ENCODE measurements around the gene AHDC1. TPM values are rescaled to one million over a fixed set of nuclear protein-coding genes. Genes with fewer than 3 reads are reported as not detected.

The AHDC1 gene
- total and polyA plus RNA-seq, 2 experiments from 2014 or later, result 13.3 to 14.4 TPM

GRCh38 chr1:27648602-27649305, 44.8 kb upstream of the AHDC1 start:
- H4K20me1 ChIP-seq (ENCODE audit: insufficient read depth, poor library complexity, severe bottlenecking), result no peaks in the 10 kb centered on the region
- H3K4me1 ChIP-seq (ENCODE audit: insufficient read depth), result peaks cover 9% of the 10 kb centered on the region
- no peak overlapping the region for H3K4me2 ChIP-seq
- no peaks in the 10 kb centered on the region for H3K36me3 ChIP-seq (replicated peaks; ENCODE audit: insufficient read depth, low read depth)
- H3K79me2 ChIP-seq, result no peaks in the 10 kb centered on the region
- H2AFZ ChIP-seq, result no peak overlapping the region
- no peaks in the 10 kb centered on the region for H3K9me3 ChIP-seq (ENCODE audit: low read depth)
- H3K9me2 ChIP-seq (replicated peaks; ENCODE audit: insufficient read depth), result no peaks in the 10 kb centered on the region
- H3K27ac ChIP-seq, result no peak overlapping the region
- DNase-seq (ENCODE audit: low spot score), result no peak
- TF ChIP-seq EZH2 (IDR thresholded peaks at IDR 0.05; ENCODE audit: borderline replicate concordance) (no peak), EZH2phosphoT487 (IDR thresholded peaks at IDR 0.05; ENCODE audit: low read depth, severe bottlenecking, unreplicated experiment) (no peak), CTCF (IDR thresholded peaks at IDR 0.05; ENCODE audit: poor library complexity) (no peak)
- H3K27me3 ChIP-seq, result no peaks in the 10 kb centered on the region
- no peak overlapping the region for H3K4me3 ChIP-seq
- 92% methylated on average over 6 of the region's 6 CpGs for WGBS (ENCODE audit: low lambda C conversion rate, missing lambda C conversion rate)

- Histone ChIP-seq H3K27ac (no peak overlapping the region), H3K4me2 (no peak overlapping the region), H3K4me1 (ENCODE audit: insufficient read depth) (peaks cover 9% of the 10 kb centered on the region), H3K4me3 (no peak overlapping the region), H3K9me3 (ENCODE audit: low read depth) (no peaks in the 10 kb centered on the region), H2AFZ (no peak overlapping the region), H3K36me3 (replicated peaks; ENCODE audit: insufficient read depth, low read depth) (no peaks in the 10 kb centered on the region), H3K9me2 (replicated peaks; ENCODE audit: insufficient read depth) (no peaks in the 10 kb centered on the region), H3K27me3 (no peaks in the 10 kb centered on the region), H4K20me1 (ENCODE audit: insufficient read depth, poor library complexity, severe bottlenecking) (no peaks in the 10 kb centered on the region), H3K79me2 (no peaks in the 10 kb centered on the region)
- TF ChIP-seq EZH2phosphoT487 (IDR thresholded peaks at IDR 0.05; ENCODE audit: low read depth, severe bottlenecking, unreplicated experiment) (no peak), EZH2 (IDR thresholded peaks at IDR 0.05; ENCODE audit: borderline replicate concordance) (no peak), CTCF (IDR thresholded peaks at IDR 0.05; ENCODE audit: poor library complexity) (no peak)
- 95% methylated on average over 5 of the region's 5 CpGs for WGBS (ENCODE audit: low lambda C conversion rate, missing lambda C conversion rate)
- DNase-seq (ENCODE audit: low spot score), result no peak
Observed at GRCh38 chr1:27647328-27647727, 43.4 kb upstream of the AHDC1 start.

- no peak for DNase-seq (ENCODE audit: low spot score)
- Histone ChIP-seq H4K20me1 (ENCODE audit: insufficient read depth, poor library complexity, severe bottlenecking) (no peaks in the 10 kb centered on the region), H3K79me2 (no peaks in the 10 kb centered on the region), H3K36me3 (replicated peaks; ENCODE audit: insufficient read depth, low read depth) (no peaks in the 10 kb centered on the region), H2AFZ (no peak overlapping the region), H3K27ac (no peak overlapping the region), H3K4me1 (ENCODE audit: insufficient read depth) (peaks cover 9% of the 10 kb centered on the region), H3K27me3 (no peaks in the 10 kb centered on the region), H3K4me2 (no peak overlapping the region), H3K9me3 (ENCODE audit: low read depth) (no peaks in the 10 kb centered on the region), H3K4me3 (no peak overlapping the region), H3K9me2 (replicated peaks; ENCODE audit: insufficient read depth) (no peaks in the 10 kb centered on the region)
- whole genome bisulfite sequencing (ENCODE audit: low lambda C conversion rate, missing lambda C conversion rate), result 90% methylated on average over 8 of the region's 8 CpGs
- TF ChIP-seq CTCF (IDR thresholded peaks at IDR 0.05; ENCODE audit: poor library complexity) (no peak), EZH2 (IDR thresholded peaks at IDR 0.05; ENCODE audit: borderline replicate concordance) (no peak), EZH2phosphoT487 (IDR thresholded peaks at IDR 0.05; ENCODE audit: low read depth, severe bottlenecking, unreplicated experiment) (no peak)
Observed at GRCh38 chr1:27646676-27647075, 42.7 kb upstream of the AHDC1 start.
